Glutamatergic neuron (in vitro differentiated cells): ENCODE measurements around the gene TTC21B. TPM values are rescaled to one million over a fixed set of nuclear protein-coding genes. Genes with fewer than 3 reads are reported as not detected.

Experiments used
- DNase-seq: peaks from one replicate; pipeline ENCODE4 v3.0.0; 2022
- H3K27ac Mint-ChIP-seq: one replicate; pipeline ENCODE4 v1.8.0; 2020; ENCODE audit warnings: mild to moderate bottlenecking, mixed read lengths, inconsistent platforms; ENCODE audit not compliant: unreplicated experiment
- H3K27me3 Mint-ChIP-seq: one replicate; pipeline ENCODE4 v1.8.0; 2020; ENCODE audit warnings: mild to moderate bottlenecking, moderate library complexity, mixed read lengths, inconsistent platforms; ENCODE audit not compliant: unreplicated experiment
- H3K36me3 Mint-ChIP-seq: one replicate; pipeline ENCODE4 v1.8.0; 2020; ENCODE audit warnings: mild to moderate bottlenecking, mixed read lengths, inconsistent platforms; ENCODE audit not compliant: unreplicated experiment
- H3K4me1 Mint-ChIP-seq: one replicate; pipeline ENCODE4 v1.8.0; 2020; ENCODE audit warnings: mild to moderate bottlenecking, low read depth, mixed read lengths, inconsistent platforms; ENCODE audit not compliant: unreplicated experiment
- H3K4me3 Mint-ChIP-seq: one replicate; pipeline ENCODE4 v1.8.0; 2020; ENCODE audit warnings: mild to moderate bottlenecking, mixed read lengths, inconsistent platforms; ENCODE audit not compliant: unreplicated experiment
- H3K9me3 Mint-ChIP-seq: one replicate; pipeline ENCODE4 v1.8.0; 2020; ENCODE audit warnings: mild to moderate bottlenecking, moderate library complexity, mixed read lengths, inconsistent platforms; ENCODE audit not compliant: unreplicated experiment
- CTCF ChIP-seq: fragments of 200-600 bp; sonication (generic); IDR thresholded peaks from one replicate; pipeline ENCODE4 v1.5.0; 2021; ENCODE audit not compliant: partially characterized antibody, unreplicated experiment
- total RNA-seq: library from RNA; stranded (reverse); fragmentation: NEBNext Ultra II Directional; extraction: Animal tissue kit (Norgen Biotek cat#: 25700); gene quantifications from one replicate; pipeline ENCODE4 v1.2.1, GENCODE V29; 2021; ENCODE audit not compliant: unreplicated experiment

TTC21B gene
- total RNA-seq, 1 donor from 2014 or later = 46.2 TPM

- H3K27me3 Mint-ChIP-seq = no peaks in the 10 kb centered on the region
- H3K9me3 Mint-ChIP-seq = peaks cover 5% of the 10 kb centered on the region
- no peak overlapping the region for H3K4me3 Mint-ChIP-seq
- H3K4me1 Mint-ChIP-seq = no peaks in the 10 kb centered on the region
- no peak overlapping the region for H3K27ac Mint-ChIP-seq
- TF ChIP-seq CTCF = no peak
- H3K36me3 Mint-ChIP-seq = no peaks in the 10 kb centered on the region
- DNase-seq = no peak
These were observed 107.5 kb downstream of the TTC21B start for GRCh38 chr2:165846056-165846455.

DNA sequence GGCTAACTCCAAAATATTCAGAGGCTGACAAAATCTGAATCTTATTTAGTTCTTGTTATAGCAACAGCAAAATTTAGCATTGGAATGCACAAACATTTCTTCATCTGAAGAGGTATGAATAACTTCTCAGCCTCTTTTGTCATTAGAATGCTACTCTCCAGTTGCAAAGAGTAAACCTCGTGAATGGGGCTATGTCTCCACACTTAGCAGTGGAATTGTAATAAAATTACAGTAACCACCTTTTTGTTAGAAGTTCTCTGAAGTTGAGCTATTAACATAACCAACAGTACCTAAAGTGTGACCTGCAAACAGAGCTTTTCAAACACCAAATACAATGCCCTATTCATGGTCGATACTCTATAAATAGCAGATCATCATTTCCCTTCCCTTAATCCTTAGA, 109.4 kb downstream of the TTC21B start:
- no peak for TF ChIP-seq CTCF
- no peak overlapping the region for H3K4me3 Mint-ChIP-seq
- no peak for DNase-seq
- H3K27ac Mint-ChIP-seq = no peak overlapping the region
- no peaks in the 10 kb centered on the region for H3K27me3 Mint-ChIP-seq
- H3K36me3 Mint-ChIP-seq = no peaks in the 10 kb centered on the region
- peaks cover 2% of the 10 kb centered on the region for H3K9me3 Mint-ChIP-seq
- no peaks in the 10 kb centered on the region for H3K4me1 Mint-ChIP-seq

GRCh38 chr2:165843351-165843750, 110.2 kb downstream of the TTC21B start:
- H3K27ac Mint-ChIP-seq = no peak overlapping the region
- H3K9me3 Mint-ChIP-seq = no peaks in the 10 kb centered on the region
- no peak overlapping the region for H3K4me3 Mint-ChIP-seq

GRCh38 chr2:165840333-165840958, 113.1 kb downstream of the TTC21B start:
- H3K27ac Mint-ChIP-seq = no peak overlapping the region
- H3K4me1 Mint-ChIP-seq = no peaks in the 10 kb centered on the region
- no peak for DNase-seq
- H3K9me3 Mint-ChIP-seq = peaks cover 1% of the 10 kb centered on the region
- no peak overlapping the region for H3K4me3 Mint-ChIP-seq
- no peak for TF ChIP-seq CTCF
- H3K36me3 Mint-ChIP-seq = no peaks in the 10 kb centered on the region
- no peaks in the 10 kb centered on the region for H3K27me3 Mint-ChIP-seq

More at GRCh38 chr2:165843351-165843750, 110.2 kb downstream of the TTC21B start:
- Mint-ChIP-seq H3K27me3 (no peaks in the 10 kb centered on the region), H3K36me3 (no peaks in the 10 kb centered on the region), H3K4me1 (no peaks in the 10 kb centered on the region)
- DNase-seq = no peak
- TF ChIP-seq CTCF = no peak

- no peaks in the 10 kb centered on the region for H3K36me3 Mint-ChIP-seq
These were observed 114.0 kb downstream of the TTC21B start for GRCh38 chr2:165839610-165840009.

More at GRCh38 chr2:165839610-165840009, 114.0 kb downstream of the TTC21B start:
- no peak for DNase-seq
- peaks cover 1% of the 10 kb centered on the region for H3K9me3 Mint-ChIP-seq
- H3K27me3 Mint-ChIP-seq = no peaks in the 10 kb centered on the region
- no peak overlapping the region for H3K27ac Mint-ChIP-seq
- H3K4me3 Mint-ChIP-seq = no peak overlapping the region
- no peaks in the 10 kb centered on the region for H3K4me1 Mint-ChIP-seq
- no peak for TF ChIP-seq CTCF
